T-helper 1 cell treated with Interleukin-12 subunit alpha and Interleukin-12 subunit beta and Interleukin-4 antibody, amounts not matched to agents 30 ng/mL and 1 ng/mL, for 36 hours (primary cell): ENCODE measurements around the gene ENHO. TPM values are rescaled to one million over a fixed set of nuclear protein-coding genes. Genes with fewer than 3 reads are reported as not detected.
"Not testable (repeated sequence)": the region's sequence is repeated elsewhere in the genome, so short reads cannot be mapped to it uniquely, and the experiment has no call there.

Experiments used
- intact Hi-C: fragments of 100-400 bp; cut with micrococcal nuclease; formaldehyde crosslinking; loops from one replicate; pipeline ENCODE4 v1.15.1; 2024
- total RNA-seq: library from RNA; stranded (reverse); gene quantifications from 2 replicates; pipeline ENCODE4 v1.2.3, GENCODE V29; 2022

Gene ENHO
- total RNA-seq, 1 donor from 2014 or later, result 0.20 TPM

- intact Hi-C loops, result no loop called here
Measured at GRCh38 chr9:34507966-34508365, 14.8 kb downstream of the ENHO start.

- intact Hi-C loops, result no loop called here
Measured at GRCh38 chr9:34507556-34507955, 15.2 kb downstream of the ENHO start.

GRCh38 chr9:34506623-34507022, 16.2 kb downstream of the ENHO start:
- intact Hi-C loops, result no loop called here

- intact Hi-C loops, result no loop called here
Measured at GRCh38 chr9:34505370-34506120, 17.2 kb downstream of the ENHO start.

- intact Hi-C loops, result no loop called here
Measured at GRCh38 chr9:34503406-34503805, 19.4 kb downstream of the ENHO start.

- intact Hi-C loops, result no loop called here
Measured at GRCh38 chr9:34502891-34503290, 19.9 kb downstream of the ENHO start.

GRCh38 chr9:34502471-34502870, 20.3 kb downstream of the ENHO start:
- intact Hi-C loops, result no loop called here

GRCh38 chr9:34501889-34502425, 20.8 kb downstream of the ENHO start:
- intact Hi-C loops, result loop anchor here (2.0 kb wide), 2 partner anchors 45 to 91 kb away; no protein-coding TSS in a partner anchor

- intact Hi-C loops, result loop anchor here (2.0 kb wide), 2 partner anchors 45 to 91 kb away; no protein-coding TSS in a partner anchor
Measured at GRCh38 chr9:34501372-34501771, 21.4 kb downstream of the ENHO start.

- intact Hi-C loops, result loop anchor here (1.0 to 2.0 kb wide), 8 partner anchors 23 to 168 kb away; partner anchors contain the start of genes DNAI1 and FAM219A
Measured at GRCh38 chr9:34500623-34501267, 22.0 kb downstream of the ENHO start.

GRCh38 chr9:34499076-34499475, 23.7 kb downstream of the ENHO start:
- intact Hi-C loops, result no loop called here

- intact Hi-C loops, result no loop called here
Measured at GRCh38 chr9:34498553-34498952, 24.2 kb downstream of the ENHO start.

GRCh38 chr9:34496149-34496712, 26.6 kb downstream of the ENHO start:
- intact Hi-C loops, result no loop called here

GRCh38 chr9:34493972-34494535, 28.7 kb downstream of the ENHO start:
- intact Hi-C loops, result no loop called here

GRCh38 chr9:34492051-34492450, 30.7 kb downstream of the ENHO start:
- intact Hi-C loops, result no loop called here

GRCh38 chr9:34491596-34491995, 31.2 kb downstream of the ENHO start:
- intact Hi-C loops, result no loop called here

GRCh38 chr9:34490760-34491159, 32.0 kb downstream of the ENHO start:
- intact Hi-C loops, result no loop called here

- intact Hi-C loops, result no loop called here
Measured at GRCh38 chr9:34490360-34490759, 32.4 kb downstream of the ENHO start.

GRCh38 chr9:34486572-34486971, 36.2 kb downstream of the ENHO start:
- intact Hi-C loops, result no loop called here

GRCh38 chr9:34485822-34486221, 37.0 kb downstream of the ENHO start:
- intact Hi-C loops, result no loop called here

GRCh38 chr9:34484678-34485077, 38.1 kb downstream of the ENHO start:
- intact Hi-C loops, result no loop called here

- intact Hi-C loops, result not testable (repeated sequence)
Measured at GRCh38 chr9:34482746-34483145, 40.0 kb downstream of the ENHO start.
